ENCODE measurements around the gene CPNE5. TPM values are rescaled to one million over a fixed set of nuclear protein-coding genes. Genes with fewer than 3 reads are reported as not detected.

The CPNE5 gene
- total and polyA plus RNA-seq, 9 donors, result 1.4 to 22.1 (median 6.2) TPM

DNA sequence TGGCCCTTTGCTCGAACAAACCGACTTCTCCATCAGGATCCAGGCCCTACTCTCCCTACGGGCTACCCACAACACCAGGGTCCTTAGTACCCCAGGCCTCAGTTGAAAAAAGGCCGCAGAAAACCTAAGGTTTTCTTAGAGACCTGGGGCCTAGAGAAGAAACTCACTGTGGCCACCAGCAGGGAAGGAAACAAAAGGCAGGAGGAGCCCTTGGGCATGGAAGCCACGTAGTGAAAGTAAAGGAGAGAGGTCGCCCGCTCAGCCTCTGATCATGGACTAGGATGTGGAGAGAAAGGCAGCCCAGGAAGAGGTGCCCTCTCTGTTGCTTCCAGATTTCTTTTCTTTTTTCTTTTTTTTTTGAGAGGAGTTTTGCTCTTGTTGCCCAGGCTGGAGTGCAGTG lies 31.5 kb downstream of the CPNE5 start:
- intact Hi-C loops (cut with DNase I), result no loop called here
- Histone ChIP-seq H3K27me3 (no peaks in the 10 kb centered on the region), H3K36me3 (no peaks in the 10 kb centered on the region), H3K27ac (no peak overlapping the region), H3K9me3 (no peaks in the 10 kb centered on the region), H3K4me1 (ENCODE audit: insufficient read depth) (no peaks in the 10 kb centered on the region), H3K4me3 (no peak overlapping the region)
- WGBS, 3 donors, result 97 to 98% (median 98%) methylated on average over 7 of the region's 7 CpGs
- DNase-seq, result no peak
- TF ChIP-seq EP300 (IDR thresholded peaks at IDR 0.05) (no peak), POLR2A (IDR thresholded peaks at IDR 0.05) (no peak)
- TF ChIP-seq, protein P1, sequence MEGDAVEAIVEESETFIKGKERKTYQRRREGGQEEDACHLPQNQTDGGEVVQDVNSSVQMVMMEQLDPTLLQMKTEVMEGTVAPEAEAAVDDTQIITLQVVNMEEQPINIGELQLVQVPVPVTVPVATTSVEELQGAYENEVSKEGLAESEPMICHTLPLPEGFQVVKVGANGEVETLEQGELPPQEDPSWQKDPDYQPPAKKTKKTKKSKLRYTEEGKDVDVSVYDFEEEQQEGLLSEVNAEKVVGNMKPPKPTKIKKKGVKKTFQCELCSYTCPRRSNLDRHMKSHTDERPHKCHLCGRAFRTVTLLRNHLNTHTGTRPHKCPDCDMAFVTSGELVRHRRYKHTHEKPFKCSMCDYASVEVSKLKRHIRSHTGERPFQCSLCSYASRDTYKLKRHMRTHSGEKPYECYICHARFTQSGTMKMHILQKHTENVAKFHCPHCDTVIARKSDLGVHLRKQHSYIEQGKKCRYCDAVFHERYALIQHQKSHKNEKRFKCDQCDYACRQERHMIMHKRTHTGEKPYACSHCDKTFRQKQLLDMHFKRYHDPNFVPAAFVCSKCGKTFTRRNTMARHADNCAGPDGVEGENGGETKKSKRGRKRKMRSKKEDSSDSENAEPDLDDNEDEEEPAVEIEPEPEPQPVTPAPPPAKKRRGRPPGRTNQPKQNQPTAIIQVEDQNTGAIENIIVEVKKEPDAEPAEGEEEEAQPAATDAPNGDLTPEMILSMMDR (IDR thresholded peaks at IDR 0.05), result no peak

DNA sequence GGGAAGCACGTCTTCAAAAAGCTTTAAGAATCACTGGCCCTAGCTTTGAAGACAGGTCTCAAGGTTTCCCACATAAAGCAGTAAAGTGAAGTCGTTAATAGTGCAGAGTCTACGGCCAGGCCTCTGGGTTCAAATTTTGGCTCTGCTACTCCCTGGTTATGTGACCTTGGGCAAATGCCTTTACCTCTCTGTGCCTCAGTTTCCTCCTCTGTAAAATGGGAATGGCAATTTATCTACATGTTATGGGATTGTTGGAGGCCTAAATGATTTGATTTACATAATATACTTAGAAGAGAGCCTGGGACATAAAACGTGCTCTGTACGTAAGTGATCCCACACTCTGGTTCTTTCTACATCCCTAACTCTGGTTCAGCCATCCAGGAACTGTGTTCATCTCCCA lies 32.1 kb downstream of the CPNE5 start:
- Histone ChIP-seq H3K27me3 (no peaks in the 10 kb centered on the region), H3K4me1 (ENCODE audit: insufficient read depth) (no peaks in the 10 kb centered on the region), H3K9me3 (no peaks in the 10 kb centered on the region), H3K36me3 (no peaks in the 10 kb centered on the region), H3K27ac (no peak overlapping the region), H3K4me3 (no peak overlapping the region)
- 65 to 86% (median 74%) methylated on average over 5 of the region's 5 CpGs for WGBS, 3 donors
- no peak for DNase-seq
- TF ChIP-seq, protein P1 (IDR thresholded peaks at IDR 0.05), result no peak
- intact Hi-C loops (cut with DNase I), result no loop called here

GRCh38 chr6:36805917-36806316 lies 33.3 kb downstream of the CPNE5 start:
- no peak for DNase-seq
- no peak for TF ChIP-seq POLR2A (IDR thresholded peaks at IDR 0.05)
- TF ChIP-seq, protein P1 (IDR thresholded peaks at IDR 0.05), result no peak
- TF ChIP-seq EP300 (IDR thresholded peaks at IDR 0.05), result no peak
- intact Hi-C loops (cut with DNase I), result no loop called here
- 92 to 95% (median 93%) methylated on average over 8 of the region's 8 CpGs for WGBS, 3 donors
- H3K4me1 ChIP-seq (ENCODE audit: insufficient read depth), result no peaks in the 10 kb centered on the region
- no peaks in the 10 kb centered on the region for H3K27me3 ChIP-seq
- no peak overlapping the region for H3K27ac ChIP-seq
- no peaks in the 10 kb centered on the region for H3K9me3 ChIP-seq
- H3K36me3 ChIP-seq, result no peaks in the 10 kb centered on the region
- H3K4me3 ChIP-seq, result no peak overlapping the region

- Histone ChIP-seq H3K4me1 (ENCODE audit: insufficient read depth) (no peaks in the 10 kb centered on the region), H3K9me3 (no peaks in the 10 kb centered on the region), H3K36me3 (no peaks in the 10 kb centered on the region), H3K27me3 (no peaks in the 10 kb centered on the region), H3K27ac (no peak overlapping the region), H3K4me3 (no peak overlapping the region)
- intact Hi-C loops (cut with DNase I), result no loop called here
- no peak for DNase-seq
- WGBS, 3 donors, result 72 to 79% (median 79%) methylated on average over 7 of the region's 7 CpGs
- TF ChIP-seq, protein P1 (IDR thresholded peaks at IDR 0.05), result no peak
- no peak for TF ChIP-seq POLR2A (IDR thresholded peaks at IDR 0.05)
- no peak for TF ChIP-seq EP300 (IDR thresholded peaks at IDR 0.05)
These were observed 34.0 kb downstream of the CPNE5 start for GRCh38 chr6:36805096-36805797.

Measured in ovary (tissue), 9 donors.